ENCODE results near the gene PPP1R13B. TPM values are rescaled to one million over a fixed set of nuclear protein-coding genes. Genes with fewer than 3 reads are reported as not detected.

The PPP1R13B gene
- total and polyA plus RNA-seq, 7 donors = 4.7 to 17.9 (median 13.3) TPM

DNA sequence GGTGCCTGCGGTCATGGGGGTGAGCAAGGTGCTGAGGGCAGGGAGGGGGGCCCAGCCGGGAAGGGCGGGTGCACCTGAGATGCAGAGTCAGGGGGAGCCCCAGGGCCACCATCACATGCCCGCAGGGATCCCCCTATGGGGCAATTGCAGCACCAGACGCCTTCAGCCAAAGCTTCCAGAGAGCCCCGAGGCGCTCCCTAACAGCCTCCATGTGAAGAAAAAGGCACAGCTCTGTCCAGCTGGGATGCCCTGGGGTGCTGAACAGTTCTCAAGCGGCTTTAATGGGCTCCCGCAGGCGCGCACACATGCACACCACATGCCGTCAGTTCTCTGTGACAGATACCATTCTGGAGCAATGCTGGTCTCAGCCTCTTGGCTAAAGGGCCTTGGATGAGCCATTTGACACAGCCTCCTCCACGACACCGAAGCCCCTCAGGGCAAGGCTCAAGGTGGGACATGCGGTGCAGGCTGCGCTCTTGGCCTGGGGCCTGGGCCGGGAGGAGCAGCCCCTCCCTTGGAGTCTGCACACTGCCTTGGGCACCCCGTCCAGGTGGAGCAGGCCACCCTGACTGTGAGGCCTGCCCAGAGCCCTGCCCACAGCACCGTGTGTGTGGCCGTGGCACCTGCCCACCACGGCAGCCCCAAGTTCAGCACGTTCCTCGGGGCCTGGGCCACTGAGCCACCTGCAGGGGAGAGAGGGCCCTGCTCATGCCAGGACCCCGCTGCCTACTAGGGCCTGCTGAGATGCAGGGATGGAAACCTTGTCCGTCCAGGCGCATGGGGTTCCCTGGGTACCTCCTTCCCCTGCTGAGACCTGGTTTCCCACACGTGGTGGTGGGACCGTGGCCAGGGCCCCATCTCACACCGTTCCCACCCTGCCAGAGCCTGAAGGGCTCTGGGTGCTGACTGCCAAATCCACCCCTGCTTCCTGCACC lies 139.8 kb downstream of the PPP1R13B start:
- ATAC-seq (no peak), DNase-seq (no peak)
- no peak overlapping the region for H3K4me3 ChIP-seq
- TF ChIP-seq, protein P1, sequence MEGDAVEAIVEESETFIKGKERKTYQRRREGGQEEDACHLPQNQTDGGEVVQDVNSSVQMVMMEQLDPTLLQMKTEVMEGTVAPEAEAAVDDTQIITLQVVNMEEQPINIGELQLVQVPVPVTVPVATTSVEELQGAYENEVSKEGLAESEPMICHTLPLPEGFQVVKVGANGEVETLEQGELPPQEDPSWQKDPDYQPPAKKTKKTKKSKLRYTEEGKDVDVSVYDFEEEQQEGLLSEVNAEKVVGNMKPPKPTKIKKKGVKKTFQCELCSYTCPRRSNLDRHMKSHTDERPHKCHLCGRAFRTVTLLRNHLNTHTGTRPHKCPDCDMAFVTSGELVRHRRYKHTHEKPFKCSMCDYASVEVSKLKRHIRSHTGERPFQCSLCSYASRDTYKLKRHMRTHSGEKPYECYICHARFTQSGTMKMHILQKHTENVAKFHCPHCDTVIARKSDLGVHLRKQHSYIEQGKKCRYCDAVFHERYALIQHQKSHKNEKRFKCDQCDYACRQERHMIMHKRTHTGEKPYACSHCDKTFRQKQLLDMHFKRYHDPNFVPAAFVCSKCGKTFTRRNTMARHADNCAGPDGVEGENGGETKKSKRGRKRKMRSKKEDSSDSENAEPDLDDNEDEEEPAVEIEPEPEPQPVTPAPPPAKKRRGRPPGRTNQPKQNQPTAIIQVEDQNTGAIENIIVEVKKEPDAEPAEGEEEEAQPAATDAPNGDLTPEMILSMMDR (IDR thresholded peaks at IDR 0.05) = no peak
- no peak overlapping the region for H3K27ac ChIP-seq
- H3K36me3 ChIP-seq (ENCODE audit: insufficient read depth in 1 of 2, low read depth in 1 of 2) = peaks cover 2 to 56% of the 10 kb centered on the region in 2 donors
- no peaks in the 10 kb centered on the region for H3K27me3 ChIP-seq (ENCODE audit: insufficient read depth in 3 of 3, low read length in 2 of 3)
- H3K4me1 ChIP-seq = peaks cover 36% of the 10 kb centered on the region
- intact Hi-C loops (cut with DNase I) = no loop called here
- WGBS, 3 donors = 80 to 84% (median 82%) methylated on average over 27 to 29 of the region's 29 CpGs
- no peaks in the 10 kb centered on the region for H3K9me3 ChIP-seq

DNA sequence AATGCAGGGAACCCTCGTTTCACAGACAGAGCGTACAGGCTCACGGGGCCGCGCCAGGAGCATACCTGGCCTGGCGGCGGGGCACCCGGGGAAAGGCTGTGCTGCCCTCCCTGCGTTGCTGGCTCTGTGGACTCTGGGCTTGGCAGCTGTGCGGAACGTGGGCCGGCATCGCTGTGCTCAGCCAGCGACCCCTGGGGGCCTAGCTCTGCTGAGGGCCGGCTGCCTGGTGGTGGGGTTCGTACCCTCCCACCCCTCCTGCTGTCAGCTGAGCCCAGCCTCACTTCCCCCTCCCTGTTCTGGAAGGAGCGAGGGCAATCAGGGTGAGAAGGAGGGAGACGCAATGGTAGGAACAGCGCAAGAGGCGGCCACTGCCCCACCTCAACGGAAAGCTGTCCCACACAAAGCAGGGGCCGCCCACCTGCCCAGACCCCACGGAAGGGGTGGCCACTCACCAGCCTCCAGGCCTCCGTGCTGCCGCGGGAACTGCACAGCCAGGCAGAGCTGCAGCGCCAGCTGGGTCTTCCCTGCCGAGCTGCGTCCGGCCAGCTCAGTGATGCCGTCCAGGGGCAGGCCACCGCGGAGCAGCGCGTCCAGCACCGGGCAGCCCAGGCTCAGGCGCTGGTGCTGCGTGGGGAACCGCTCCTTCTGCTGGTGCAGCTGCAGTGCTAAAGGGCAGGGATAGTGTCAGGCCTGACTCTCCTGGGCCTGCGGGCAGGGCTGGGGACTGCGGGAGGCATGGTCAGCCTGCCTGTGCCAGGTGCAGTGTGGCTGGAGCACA lies 140.6 kb downstream of the PPP1R13B start:
- no peaks in the 10 kb centered on the region for H3K9me3 ChIP-seq
- WGBS, 3 donors = 89% methylated on average over 38 to 41 of the region's 41 CpGs
- H3K36me3 ChIP-seq (ENCODE audit: insufficient read depth in 1 of 2, low read depth in 1 of 2) = peaks cover 2 to 65% of the 10 kb centered on the region in 2 donors
- H3K4me1 ChIP-seq = peaks cover 28% of the 10 kb centered on the region
- TF ChIP-seq, protein P1 (IDR thresholded peaks at IDR 0.05) = no peak
- ATAC-seq (no peak), DNase-seq (peak in 1 of 2 donors; percentile 57)
- no peak overlapping the region for H3K27ac ChIP-seq
- H3K4me3 ChIP-seq = no peak overlapping the region
- intact Hi-C loops (cut with DNase I) = no loop called here
- no peaks in the 10 kb centered on the region for H3K27me3 ChIP-seq (ENCODE audit: insufficient read depth in 3 of 3, low read length in 2 of 3)

DNA sequence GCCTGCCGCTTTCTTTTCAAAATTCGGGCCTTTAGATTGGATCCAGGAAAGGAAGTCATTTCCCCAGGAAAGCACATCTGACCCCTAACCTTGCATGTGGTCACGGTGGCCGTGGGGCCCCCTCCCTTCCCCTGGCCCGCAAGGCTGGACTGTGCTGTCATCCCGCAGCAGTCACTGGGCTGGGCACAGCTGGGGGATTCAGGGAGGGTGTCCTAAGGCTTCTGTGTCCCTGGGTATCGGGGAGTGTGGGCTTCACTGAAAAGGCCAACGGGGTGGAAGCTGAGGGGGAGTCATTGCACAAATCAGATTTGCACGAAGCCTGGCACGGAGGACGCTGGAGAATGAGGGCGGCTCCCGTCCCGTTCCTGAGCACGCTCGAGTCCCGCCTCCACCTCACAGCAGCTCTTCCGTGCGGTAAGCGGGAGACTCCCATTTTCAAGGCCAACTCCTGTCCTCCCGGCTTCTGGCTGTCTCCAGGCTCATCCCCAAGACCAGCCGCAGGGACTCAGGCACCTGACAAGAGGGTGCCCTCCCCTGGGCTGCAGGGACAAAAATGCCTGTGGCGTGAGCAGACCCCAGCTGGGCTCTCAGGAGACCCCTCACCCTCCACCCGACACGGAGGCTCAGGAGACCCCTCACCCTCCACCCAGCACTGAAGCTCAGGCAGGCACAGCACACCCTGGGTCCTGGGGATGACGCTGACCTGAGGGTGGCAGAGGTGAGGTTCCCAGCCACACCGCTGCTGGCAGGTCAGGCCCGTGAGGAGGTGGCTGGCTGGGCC lies 141.7 kb downstream of the PPP1R13B start:
- H3K4me1 ChIP-seq = peaks cover 30% of the 10 kb centered on the region
- no peak for DNase-seq

DNA sequence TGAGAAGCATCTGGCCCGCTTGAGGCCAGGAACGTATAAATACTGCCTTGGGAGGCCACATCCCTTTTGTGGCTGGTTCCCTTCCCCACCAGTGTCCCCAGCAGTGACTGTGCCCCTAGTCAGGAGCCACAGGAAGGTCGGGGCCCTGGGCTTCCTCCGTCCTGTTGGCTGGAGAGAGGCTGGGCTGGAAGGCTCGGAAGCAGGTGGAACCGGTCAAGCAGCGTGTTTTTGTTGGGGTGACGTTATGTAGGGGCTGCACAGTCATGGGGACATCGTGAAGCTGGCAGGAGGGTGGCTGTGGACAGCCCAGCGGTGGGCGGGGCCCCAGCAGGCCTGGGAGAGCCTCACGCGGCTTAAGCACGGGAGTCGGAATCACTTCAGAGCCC lies 142.3 kb downstream of the PPP1R13B start:
- WGBS, 3 donors = 66 to 72% (median 70%) methylated on average over 14 to 15 of the region's 15 CpGs
- Histone ChIP-seq H3K4me3 (no peak overlapping the region), H3K36me3 (ENCODE audit: insufficient read depth in 1 of 2, low read depth in 1 of 2) (peaks cover 2 to 67% of the 10 kb centered on the region in 2 donors), H3K27ac (peak overlapping the region; percentile 55), H3K4me1 (peaks cover 35% of the 10 kb centered on the region), H3K27me3 (ENCODE audit: insufficient read depth in 3 of 3, low read length in 2 of 3) (no peaks in the 10 kb centered on the region), H3K9me3 (no peaks in the 10 kb centered on the region)
- intact Hi-C loops (cut with DNase I) = no loop called here
- DNase-seq (peak in 1 of 2 donors; percentile 66), ATAC-seq (no peak)
- TF ChIP-seq, protein P1 (IDR thresholded peaks at IDR 0.05) = no peak

More for the DNA sequence above, 141.7 kb downstream of the PPP1R13B start:
- TF ChIP-seq, protein P1 (IDR thresholded peaks at IDR 0.05) = no peak
- no peak overlapping the region for H3K4me3 ChIP-seq
- H3K27me3 ChIP-seq (ENCODE audit: insufficient read depth in 3 of 3, low read length in 2 of 3) = no peaks in the 10 kb centered on the region
- 74 to 83% (median 80%) methylated on average over 27 to 28 of the region's 28 CpGs for WGBS, 3 donors
- peaks cover 2 to 67% of the 10 kb centered on the region in 2 donors for H3K36me3 ChIP-seq (ENCODE audit: insufficient read depth in 1 of 2, low read depth in 1 of 2)
- ATAC-seq = no peak
- peak overlapping the region; percentile 55 for H3K27ac ChIP-seq
- intact Hi-C loops (cut with DNase I) = no loop called here
- no peaks in the 10 kb centered on the region for H3K9me3 ChIP-seq
